NCI-H1436 (cell line): ENCODE data around the gene MGAT4A.

Experiments
- DNase-seq: peaks from one replicate; lab custom pipeline; 2025; lab: John Stamatoyannopoulos, UW

Gene MGAT4A

GRCh38 chr2:98731041-98731893, at the start of gene MGAT4A:
MGAT4A (minus strand) TSS chr2:98731132; CDS start chr2:98726332, 4,800 bp downstream.
- peak; percentile 65 for DNase-seq

- no peak for DNase-seq
Measured at GRCh38 chr2:98778741-98779483, 48.0 kb upstream of the MGAT4A start.

- no peak for DNase-seq
Measured at GRCh38 chr2:98778151-98778550, 47.2 kb upstream of the MGAT4A start.

- DNase-seq: no peak
Measured at GRCh38 chr2:98777710-98778109, 46.8 kb upstream of the MGAT4A start.

GRCh38 chr2:98777076-98777475, 46.1 kb upstream of the MGAT4A start:
- DNase-seq: no peak

GRCh38 chr2:98776136-98776535, 45.2 kb upstream of the MGAT4A start:
- DNase-seq: no peak

GRCh38 chr2:98775146-98775986, 44.4 kb upstream of the MGAT4A start:
- no peak for DNase-seq

- DNase-seq: no peak
Measured at GRCh38 chr2:98773907-98774306, 43.0 kb upstream of the MGAT4A start.

- no peak for DNase-seq
Measured at GRCh38 chr2:98773169-98773568, 42.2 kb upstream of the MGAT4A start.

- DNase-seq: no peak
Measured at GRCh38 chr2:98772536-98772935, 41.6 kb upstream of the MGAT4A start.

- no peak for DNase-seq
Measured at GRCh38 chr2:98771721-98772524, 41.0 kb upstream of the MGAT4A start.

- DNase-seq: no peak
Measured at GRCh38 chr2:98771264-98771663, 40.3 kb upstream of the MGAT4A start.

- peak; percentile 14 for DNase-seq
Measured at GRCh38 chr2:98769784-98770183, 38.9 kb upstream of the MGAT4A start.

- DNase-seq: no peak
Measured at GRCh38 chr2:98769114-98769476, 38.2 kb upstream of the MGAT4A start.

- DNase-seq: no peak
Measured at GRCh38 chr2:98768384-98769113, 37.6 kb upstream of the MGAT4A start.

- no peak for DNase-seq
Measured at GRCh38 chr2:98764499-98764898, 33.6 kb upstream of the MGAT4A start.

GRCh38 chr2:98763209-98763951, 32.4 kb upstream of the MGAT4A start:
- DNase-seq: no peak

GRCh38 chr2:98761909-98762308, 31.0 kb upstream of the MGAT4A start:
- DNase-seq: no peak

GRCh38 chr2:98761267-98761781, 30.4 kb upstream of the MGAT4A start:
- DNase-seq: no peak
